ENCODE measurements around the gene RNF223.

Gene RNF223

GRCh38 chr1:1046243-1046642 is 27.9 kb downstream of the RNF223 start:
- DNase-seq (ENCODE audit: low read depth in 2 of 2): no peak

GRCh38 chr1:1045129-1045528 is 29.0 kb downstream of the RNF223 start:
- DNase-seq (ENCODE audit: low read depth in 2 of 2): no peak

- no peak for DNase-seq (ENCODE audit: low read depth in 2 of 2)
Measured at GRCh38 chr1:1044455-1045078, 29.5 kb downstream of the RNF223 start.

- no peak for DNase-seq (ENCODE audit: low read depth in 2 of 2)
Measured at GRCh38 chr1:1043921-1044320, 30.2 kb downstream of the RNF223 start.

GRCh38 chr1:1043411-1043810 is 30.7 kb downstream of the RNF223 start:
- no peak for DNase-seq (ENCODE audit: low read depth in 2 of 2)

- no peak for DNase-seq (ENCODE audit: low read depth in 2 of 2)
Measured at GRCh38 chr1:1042835-1043234, 31.3 kb downstream of the RNF223 start.

GRCh38 chr1:1041873-1042272 is 32.2 kb downstream of the RNF223 start:
- DNase-seq (ENCODE audit: low read depth in 2 of 2): no peak

- no peak for DNase-seq (ENCODE audit: low read depth in 2 of 2)
Measured at GRCh38 chr1:1041092-1041523, 33.0 kb downstream of the RNF223 start.

GRCh38 chr1:1040004-1040991 is 33.8 kb downstream of the RNF223 start:
- peak; percentile 55 to 57 for DNase-seq (ENCODE audit: low read depth in 2 of 2)

GRCh38 chr1:1039145-1039910 is 34.8 kb downstream of the RNF223 start:
- DNase-seq (ENCODE audit: low read depth in 2 of 2): no peak

- no peak for DNase-seq (ENCODE audit: low read depth in 2 of 2)
Measured at GRCh38 chr1:1038694-1039093, 35.4 kb downstream of the RNF223 start.

GRCh38 chr1:1037366-1038327 is 36.5 kb downstream of the RNF223 start:
- no peak for DNase-seq (ENCODE audit: low read depth in 2 of 2)

GRCh38 chr1:1035291-1035943 is 38.7 kb downstream of the RNF223 start:
- no peak for DNase-seq (ENCODE audit: low read depth in 2 of 2)

GRCh38 chr1:1034439-1034781 is 39.7 kb downstream of the RNF223 start:
- no peak for DNase-seq (ENCODE audit: low read depth in 2 of 2)

GRCh38 chr1:1033731-1034438 is 40.2 kb downstream of the RNF223 start:
- no peak for DNase-seq (ENCODE audit: low read depth in 2 of 2)

GRCh38 chr1:1033009-1033587 is 41.0 kb downstream of the RNF223 start:
- peak in 1 of 2 experiments; percentile 20 for DNase-seq (ENCODE audit: low read depth in 2 of 2)

GRCh38 chr1:1032424-1032823 is 41.7 kb downstream of the RNF223 start:
- no peak for DNase-seq (ENCODE audit: low read depth in 2 of 2)

GRCh38 chr1:1031659-1032235 is 42.4 kb downstream of the RNF223 start:
- DNase-seq (ENCODE audit: low read depth in 2 of 2): no peak

Data from fibroblast of skin of left biceps (primary cell).